ENCODE data around the gene DAPK3.

The DAPK3 gene

DNA sequence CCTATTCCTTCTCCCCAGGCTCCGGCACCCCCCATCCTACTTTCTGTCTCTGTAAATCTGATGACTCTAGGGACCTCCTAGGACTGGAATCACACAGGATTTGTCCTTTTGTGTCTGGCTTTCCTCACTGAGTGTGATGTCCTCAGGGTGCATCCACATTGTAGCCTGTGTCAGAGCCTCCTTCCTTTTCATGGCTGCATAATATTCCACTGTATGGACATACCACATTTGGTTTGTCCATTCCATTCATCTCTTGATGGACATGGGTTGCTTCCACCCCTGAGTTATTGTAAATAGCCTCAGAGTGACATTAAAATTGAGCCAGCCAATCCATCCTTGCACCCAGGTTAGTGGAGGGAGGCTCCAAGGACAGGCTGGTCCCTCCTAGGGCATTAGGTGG lies 60.8 kb downstream of the DAPK3 start:
- DNase-seq, result no peak
